SK-N-DZ (cell line): ENCODE results near the gene ZMYM5. TPM values are rescaled to one million over a fixed set of nuclear protein-coding genes. Genes with fewer than 3 reads are reported as not detected.
A peak's percentile ranks its signal among the peaks of the same experiment; 100 is the strongest.
"Not testable (repeated sequence)": the region's sequence is repeated elsewhere in the genome, so short reads cannot be mapped to it uniquely, and the experiment has no call there.

Source experiments
- DNase-seq: peaks from one replicate; pipeline ENCODE4 v3.0.0-alpha.2; 2015; ENCODE audit warnings: low spot score
- polyA plus RNA-seq, 2 experiments: library from polyadenylated mRNA; depleted of rRNA; stranded (reverse); fragments of >200 nt; gene quantifications; 2 replicates each; pipeline ENCODE4 v1.2.3, GENCODE V29; 2014

The ZMYM5 gene
- 12.2 and 16.0 TPM in 2 replicates for polyA plus RNA-seq (2014; cell fraction: cytosol; rRNA removed)
- polyA plus RNA-seq (2014; cell fraction: nucleus; rRNA removed) = 10.6 and 14.0 TPM in 2 replicates

DNA sequence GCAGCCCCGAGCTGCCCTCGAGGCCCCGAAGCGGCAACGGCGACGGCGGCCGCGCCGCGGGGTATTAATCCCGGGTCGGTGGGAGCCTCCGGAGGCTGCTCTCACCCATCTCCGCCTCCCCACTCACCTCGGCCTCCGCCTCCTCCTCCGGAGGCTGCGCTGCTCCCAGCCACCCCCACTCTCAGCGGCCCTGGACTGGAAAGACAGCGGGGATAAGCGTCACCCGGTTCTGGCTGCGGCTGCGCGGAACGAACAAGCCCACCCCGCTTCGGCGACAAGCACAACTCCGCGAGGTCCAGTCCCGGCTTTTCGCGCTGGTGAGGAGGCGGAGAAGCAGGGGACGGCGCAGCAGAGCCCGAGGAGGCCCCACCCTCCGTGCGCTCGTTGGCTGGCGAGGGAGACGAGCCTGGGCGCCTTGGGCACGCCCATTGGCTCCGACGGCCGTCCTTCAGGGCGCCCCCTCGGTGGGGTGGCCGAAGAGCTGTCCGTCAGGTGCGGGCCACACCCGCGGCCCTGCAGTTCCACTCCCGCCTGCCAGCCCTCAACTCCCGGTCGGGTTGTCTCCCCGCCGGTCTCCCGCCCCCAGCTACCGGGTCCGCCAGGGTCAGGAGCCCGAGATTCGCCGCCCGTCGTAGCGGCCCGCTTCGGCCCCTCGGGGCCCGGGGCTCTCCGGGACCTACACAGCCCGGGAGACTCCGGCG, at the start of gene ZMYM5:
ZMYM5 (minus strand) TSS at position 327 of the 701 bp plus-strand sequence. CDS start 11,469 bp downstream, outside the sequence.
- peak; percentile 97 for DNase-seq

GRCh38 chr13:19910336-19911072, 47.1 kb upstream of the ZMYM5 start:
- DNase-seq = no peak

GRCh38 chr13:19908350-19908986, 45.0 kb upstream of the ZMYM5 start:
- no peak for DNase-seq

DNA sequence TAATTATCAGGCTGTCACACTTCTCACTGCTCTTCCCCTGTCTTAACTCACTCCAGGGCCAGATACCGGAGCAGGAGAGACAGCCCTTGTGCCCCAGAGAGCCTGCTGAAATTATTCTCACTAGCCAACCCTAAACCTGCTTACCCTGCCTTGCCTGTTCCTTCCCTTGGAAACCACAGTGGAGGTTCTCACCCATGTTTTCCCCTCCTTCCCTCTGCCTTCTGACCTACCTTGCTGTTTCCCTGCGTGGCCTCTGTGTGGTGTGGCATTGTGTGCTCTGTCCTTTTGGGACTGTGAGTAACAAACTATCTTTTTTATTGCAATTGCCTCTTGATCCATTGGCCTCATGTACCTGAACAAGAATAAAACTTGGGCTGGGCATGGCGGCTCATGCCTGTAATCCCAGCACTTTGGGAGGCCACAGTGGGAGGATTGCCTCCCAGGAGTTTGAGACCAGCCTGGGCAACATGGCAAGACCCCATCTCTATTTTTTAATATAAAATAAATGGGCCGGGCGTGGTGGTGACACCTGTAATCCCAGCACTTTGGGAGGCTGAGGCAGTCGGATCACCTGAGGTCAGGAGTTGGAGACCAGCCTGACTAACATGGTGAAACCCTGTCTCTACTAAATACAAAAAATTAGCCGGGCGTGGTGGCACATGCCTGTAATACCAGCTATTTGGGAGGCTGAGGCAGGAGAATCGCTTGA, 42.2 kb upstream of the ZMYM5 start:
- not testable (repeated sequence) for DNase-seq

DNA sequence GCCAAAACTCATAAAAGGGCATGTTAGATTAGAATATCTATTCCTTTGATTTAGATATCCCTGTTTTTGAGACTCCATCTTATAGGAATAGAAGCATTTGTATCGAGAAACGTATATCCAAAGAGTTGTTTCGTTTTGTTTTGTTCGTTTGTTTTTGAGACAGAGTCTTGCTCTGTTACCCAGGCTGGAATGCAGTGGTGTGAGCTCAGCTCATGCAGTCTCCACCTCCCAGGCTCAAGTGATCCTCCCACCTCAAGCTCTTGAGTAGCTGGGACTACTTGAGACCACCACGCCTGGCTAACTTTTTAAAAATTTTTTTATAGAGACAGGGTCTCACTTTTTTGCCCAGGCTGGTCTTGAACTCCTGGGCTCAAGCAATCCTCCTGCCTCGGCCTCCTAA, 26.6 kb upstream of the ZMYM5 start:
- DNase-seq = no peak

GRCh38 chr13:19888799-19889198, 25.4 kb upstream of the ZMYM5 start:
- no peak for DNase-seq

DNA sequence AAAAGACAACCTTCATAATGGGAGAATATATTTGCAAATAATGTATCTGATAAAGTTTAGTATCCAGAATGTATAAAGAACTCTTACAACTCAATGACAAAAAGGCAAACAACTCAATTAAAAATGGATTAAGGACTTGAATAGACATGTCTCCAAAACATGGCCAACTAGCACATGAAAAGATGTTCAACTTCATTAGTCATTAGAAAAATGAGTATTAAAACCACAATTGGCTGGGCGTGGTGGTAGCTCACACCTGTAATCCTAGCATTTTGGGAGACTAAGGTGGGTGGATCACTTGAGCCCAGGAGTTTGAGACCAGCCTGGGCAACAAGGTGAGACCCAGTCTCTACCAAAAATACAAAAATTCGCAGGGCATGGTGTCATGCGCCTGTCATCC, 18.8 kb upstream of the ZMYM5 start:
- no peak for DNase-seq

- DNase-seq = no peak
These were observed 18.2 kb upstream of the ZMYM5 start for GRCh38 chr13:19881641-19882040.

- peak; percentile 72 for DNase-seq
These were observed 1.4 kb upstream of the ZMYM5 start for GRCh38 chr13:19864746-19865309.

GRCh38 chr13:19864024-19864745, 736 bp upstream of the ZMYM5 start:
- peak; percentile 40 for DNase-seq

DNA sequence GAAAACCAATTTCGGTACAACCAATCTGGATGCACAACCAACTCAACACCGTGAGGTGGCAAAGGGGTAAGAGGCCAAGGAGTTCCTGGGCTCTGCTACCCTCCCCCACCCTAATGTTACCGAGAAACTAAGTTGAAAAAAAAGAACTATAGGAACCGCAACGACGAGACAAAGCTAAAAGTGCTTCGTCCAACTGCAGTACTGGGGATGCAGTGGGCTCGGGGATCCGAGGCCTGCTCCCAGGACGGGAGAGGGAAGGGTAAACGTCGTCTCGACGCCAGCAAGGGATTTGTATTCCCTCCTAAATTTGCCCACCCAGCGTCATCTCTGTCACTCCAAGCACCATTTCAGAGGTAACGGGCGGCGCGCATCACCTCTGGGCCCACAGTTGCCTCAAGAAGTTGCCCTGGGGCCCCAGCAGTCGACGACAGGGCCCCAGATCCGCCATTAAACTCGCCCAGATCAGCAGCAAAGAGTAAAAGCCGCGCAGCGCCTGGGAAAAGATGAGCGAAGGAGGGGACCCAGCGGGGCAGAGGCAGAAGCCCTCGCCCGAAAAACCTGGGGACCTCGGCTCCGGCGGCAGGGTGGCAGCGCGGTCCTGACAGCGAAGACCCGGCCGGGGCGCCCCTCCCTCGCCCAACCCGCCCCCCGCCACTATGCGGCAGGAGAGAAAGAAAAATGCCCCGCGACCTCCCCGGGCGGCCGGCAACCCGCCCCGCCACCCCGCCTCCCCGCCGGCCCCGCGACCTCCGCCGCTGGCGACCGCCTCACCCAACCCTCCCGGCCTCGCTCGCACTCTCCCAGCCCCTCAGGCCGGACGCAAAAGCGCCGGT, 752 bp downstream of the ZMYM5 start:
- peak; percentile 32 for DNase-seq

- no peak for DNase-seq
These were observed 1.7 kb downstream of the ZMYM5 start for GRCh38 chr13:19861762-19862161.

DNA sequence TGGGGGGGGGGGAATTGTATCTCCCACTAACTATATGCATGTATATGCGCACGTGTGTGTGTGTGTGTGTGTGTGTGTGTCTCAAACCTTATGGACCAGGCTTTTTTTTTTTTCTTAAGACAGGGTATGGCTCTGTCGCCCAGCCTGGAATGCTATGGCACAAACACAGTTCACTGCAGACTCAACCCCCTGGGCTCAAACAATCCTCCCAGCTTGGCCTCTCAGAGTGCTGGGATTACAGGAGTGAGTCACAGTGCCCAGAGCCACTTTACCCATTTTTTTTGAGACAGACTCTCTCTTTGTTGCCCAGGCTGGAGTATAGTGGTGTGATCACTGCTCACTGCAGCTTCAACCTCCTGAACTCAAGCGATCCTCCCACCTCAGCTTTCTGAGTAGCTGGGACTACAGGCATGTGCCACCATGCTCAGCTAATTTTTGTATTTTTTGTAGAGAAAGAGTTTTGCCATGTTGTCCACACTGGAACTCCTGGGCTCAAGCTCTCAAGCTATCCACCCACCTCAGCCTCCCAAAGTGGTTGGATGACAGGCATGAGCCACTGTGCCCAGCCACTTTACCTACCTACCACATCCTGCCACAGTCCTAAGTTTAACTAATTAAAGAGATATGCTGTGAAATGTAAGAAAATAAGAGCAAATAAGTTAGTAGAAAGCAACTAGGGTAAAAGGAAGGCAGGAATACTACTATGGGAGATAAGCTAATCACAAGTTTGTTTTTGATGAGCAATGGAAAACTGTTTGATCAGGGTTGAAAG, 2.4 kb downstream of the ZMYM5 start:
- DNase-seq = no peak

GRCh38 chr13:19857637-19858036, 5.8 kb downstream of the ZMYM5 start:
- DNase-seq = not testable (repeated sequence)

- no peak for DNase-seq
These were observed 10.7 kb downstream of the ZMYM5 start for GRCh38 chr13:19852766-19853165.

DNA sequence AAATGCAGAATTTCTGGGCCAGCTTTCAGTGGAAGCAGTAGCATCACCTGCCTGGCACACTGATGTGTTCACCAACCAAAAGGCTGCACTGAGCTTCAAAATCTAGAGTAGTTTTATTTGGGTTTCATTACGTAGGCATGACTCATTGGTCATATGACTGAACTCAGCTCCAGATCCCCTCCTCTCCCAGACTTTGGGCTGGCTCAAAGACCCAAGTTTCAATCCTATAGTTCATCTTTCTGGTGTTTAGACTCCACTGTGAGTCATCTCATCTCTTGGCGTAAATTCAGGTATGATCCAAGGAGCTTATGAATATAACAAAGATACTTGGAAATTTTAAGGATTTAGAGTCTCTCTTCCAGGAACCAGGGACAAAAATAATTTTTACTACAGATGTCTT, 17.7 kb downstream of the ZMYM5 start:
- no peak for DNase-seq

DNA sequence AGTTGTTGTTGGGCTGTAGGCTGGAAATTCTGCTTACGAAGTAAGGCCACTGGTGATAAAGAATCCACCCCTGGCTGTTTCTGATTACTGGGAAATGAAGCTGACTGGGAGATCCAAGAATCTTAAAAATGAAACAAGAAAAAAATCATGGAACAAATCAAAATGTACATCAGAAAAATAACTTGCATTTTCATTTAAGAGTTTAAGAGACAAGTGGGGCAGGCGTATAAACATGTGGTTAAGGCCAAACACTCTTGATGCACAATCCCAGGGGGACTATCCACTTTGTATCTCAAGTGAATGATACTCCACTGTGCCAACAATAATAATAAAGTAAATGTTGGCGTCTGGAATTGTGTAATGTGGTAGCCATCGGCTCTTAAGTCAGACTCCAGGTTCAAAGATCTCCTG, 24.6 kb downstream of the ZMYM5 start:
- no peak for DNase-seq

DNA sequence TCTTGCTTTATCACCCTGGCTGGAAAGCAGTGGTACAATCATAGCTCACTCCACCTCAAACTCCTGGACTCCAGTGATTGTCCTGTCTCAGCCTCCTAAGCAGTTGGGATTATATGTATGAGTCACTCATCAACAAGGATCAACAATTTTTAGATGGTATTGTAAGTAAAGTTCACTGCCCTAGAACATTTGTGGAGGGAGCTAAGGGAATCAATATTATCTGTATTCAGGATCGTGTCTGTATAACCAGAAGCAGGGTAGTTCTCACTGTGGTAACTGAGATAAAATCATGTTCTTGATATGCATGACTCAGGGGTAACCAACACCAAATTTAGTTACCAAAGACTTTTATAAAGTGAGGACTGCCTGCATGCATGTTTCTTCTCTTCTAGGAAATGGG, 27.0 kb downstream of the ZMYM5 start:
- no peak for DNase-seq

GRCh38 chr13:19834704-19835103, 28.7 kb downstream of the ZMYM5 start:
- DNase-seq = no peak
